PC-3 (cell line): ENCODE results near the gene PLPP3.
"Not testable (repeated sequence)": the region's sequence is repeated elsewhere in the genome, so short reads cannot be mapped to it uniquely, and the experiment has no call there.

Source experiments
- EZH2phosphoT487 ChIP-seq: fragments of 300-600 bp; sonication (generic); IDR thresholded peaks from 2 replicates; pipeline ENCODE4 v1.6.1; 2018; ENCODE audit warnings: mild to moderate bottlenecking, antibody characterized with exemption, low read length, borderline replicate concordance
- TF ChIP-seq, protein P1 (sequence below): fragments of 300-600 bp; sonication (generic); conservative IDR thresholded peaks from 2 replicates; pipeline ENCODE4 v1.5.1; 2017; ENCODE audit warnings: antibody characterized with exemption, low read depth, mild to moderate bottlenecking, low read length

GRCh38 chr1:56610770-56611169 is 31.4 kb upstream of the PLPP3 start:
- TF ChIP-seq EZH2phosphoT487, result not testable (repeated sequence)
- TF ChIP-seq, protein P1, sequence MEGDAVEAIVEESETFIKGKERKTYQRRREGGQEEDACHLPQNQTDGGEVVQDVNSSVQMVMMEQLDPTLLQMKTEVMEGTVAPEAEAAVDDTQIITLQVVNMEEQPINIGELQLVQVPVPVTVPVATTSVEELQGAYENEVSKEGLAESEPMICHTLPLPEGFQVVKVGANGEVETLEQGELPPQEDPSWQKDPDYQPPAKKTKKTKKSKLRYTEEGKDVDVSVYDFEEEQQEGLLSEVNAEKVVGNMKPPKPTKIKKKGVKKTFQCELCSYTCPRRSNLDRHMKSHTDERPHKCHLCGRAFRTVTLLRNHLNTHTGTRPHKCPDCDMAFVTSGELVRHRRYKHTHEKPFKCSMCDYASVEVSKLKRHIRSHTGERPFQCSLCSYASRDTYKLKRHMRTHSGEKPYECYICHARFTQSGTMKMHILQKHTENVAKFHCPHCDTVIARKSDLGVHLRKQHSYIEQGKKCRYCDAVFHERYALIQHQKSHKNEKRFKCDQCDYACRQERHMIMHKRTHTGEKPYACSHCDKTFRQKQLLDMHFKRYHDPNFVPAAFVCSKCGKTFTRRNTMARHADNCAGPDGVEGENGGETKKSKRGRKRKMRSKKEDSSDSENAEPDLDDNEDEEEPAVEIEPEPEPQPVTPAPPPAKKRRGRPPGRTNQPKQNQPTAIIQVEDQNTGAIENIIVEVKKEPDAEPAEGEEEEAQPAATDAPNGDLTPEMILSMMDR, result not testable (repeated sequence)
